ENCODE measurements around the gene LDAH. TPM values are rescaled to one million over a fixed set of nuclear protein-coding genes. Genes with fewer than 3 reads are reported as not detected.

LDAH gene
- total RNA-seq, 1 experiment from 2014 or later = 15.2 TPM

GRCh38 chr2:20666005-20666303 is 156.9 kb downstream of the LDAH start:
- Histone ChIP-seq H3K79me1 (ENCODE audit: insufficient read depth, low read depth, low read length, poor library complexity, severe bottlenecking) (no peaks in the 10 kb centered on the region), H2BK12ac (ENCODE audit: insufficient read length, low read depth, low read length) (no peak overlapping the region), H3K4ac (ENCODE audit: low read depth, low read length) (no peak overlapping the region), H3K27me3 (ENCODE audit: insufficient read depth, low read length) (peaks cover 82% of the 10 kb centered on the region), H3K23me2 (ENCODE audit: insufficient read length, low read depth, low read length, poor library complexity, severe bottlenecking) (peaks cover 18% of the 10 kb centered on the region), H2BK5ac (ENCODE audit: insufficient read length, low read length) (no peak overlapping the region), H3K9me3 (ENCODE audit: control insufficient read depth, low read depth, low read length) (no peaks in the 10 kb centered on the region), H3K79me2 (ENCODE audit: insufficient read depth, low read length) (no peaks in the 10 kb centered on the region), H3K9ac (ENCODE audit: extremely low read depth, insufficient read length, low read length) (no peak overlapping the region), H2AK5ac (ENCODE audit: insufficient read length, low read length) (no peak overlapping the region), H4K20me1 (ENCODE audit: control insufficient read depth, insufficient read depth, insufficient read length) (no peaks in the 10 kb centered on the region), H3K27ac (ENCODE audit: insufficient read length, low read depth, low read length) (no peak overlapping the region), H4K8ac (replicated peaks; ENCODE audit: insufficient read length, low read depth, low read length) (no peak overlapping the region), H4K91ac (ENCODE audit: insufficient read length, low read depth, low read length) (no peak overlapping the region), H3K23ac (ENCODE audit: insufficient read length, low read depth, low read length) (no peak overlapping the region), H2BK120ac (ENCODE audit: low read depth, low read length, poor library complexity, severe bottlenecking) (no peak overlapping the region), H3K56ac (ENCODE audit: insufficient read length, low read depth, low read length) (no peak overlapping the region), H2AFZ (ENCODE audit: low read length) (no peak overlapping the region), H3T11ph (ENCODE audit: low read length) (no peak overlapping the region), H3K18ac (ENCODE audit: insufficient read length, low read depth, low read length) (no peak overlapping the region), H3K4me1 (ENCODE audit: insufficient read depth, low read length) (no peaks in the 10 kb centered on the region), H2BK15ac (ENCODE audit: low read depth, low read length) (no peak overlapping the region), H2BK20ac (ENCODE audit: low read depth, low read length, poor library complexity, severe bottlenecking) (no peak overlapping the region), H3K14ac (ENCODE audit: insufficient read depth, low read length) (no peak overlapping the region), H3K4me2 (ENCODE audit: insufficient read depth, insufficient read length, low read length) (peak overlapping the region; percentile 58), H4K5ac (ENCODE audit: insufficient read length, low read depth, low read length) (no peak overlapping the region)
- Mint-ChIP-seq H3K27ac (no peak overlapping the region), H3K27me3 (ENCODE audit: low read depth) (peaks cover 96% of the 10 kb centered on the region), H3K4me3 (peak overlapping the region; percentile 59 to 85), H3K4me1 (peaks cover 11 to 45% of the 10 kb centered on the region in 2 experiments), H3K36me3 (ENCODE audit: insufficient read depth in 1 of 3, low read depth in 3 of 3) (no peaks in the 10 kb centered on the region), H3K9me3 (peaks cover 0 to 2% of the 10 kb centered on the region in 2 experiments; a peak in 2 of 5 replicates)
- no peak for DNase-seq
- TF ChIP-seq CTCF (conservative IDR thresholded peaks at IDR 0.05) = no peak
- WGBS (ENCODE audit: extremely low coverage, insufficient read length, low lambda C conversion rate) = no CpG with 5 or more reads among the region's 34 CpGs
